Measurements from ENCODE around the gene PACSIN2. TPM values are rescaled to one million over a fixed set of nuclear protein-coding genes. Genes with fewer than 3 reads are reported as not detected.
A peak's percentile ranks its signal among the peaks of the same experiment; 100 is the strongest.

The PACSIN2 gene
- total RNA-seq, 4 donors from 2014 or later: 73.1 to 171 (median 107) TPM

- Histone ChIP-seq H3K9me3 (no peaks in the 10 kb centered on the region), H3K27me3 (no peaks in the 10 kb centered on the region), H3K4me3 (no peak overlapping the region), H3K4me1 (peaks cover 15 to 100% (median 35%) of the 10 kb centered on the region in 3 donors), H3K27ac (peak overlapping the region; percentile 54 to 84 (median 78)), H3K36me3 (peaks cover 0 to 20% of the 10 kb centered on the region in 2 donors)
- TF ChIP-seq POLR2A (IDR thresholded peaks at IDR 0.05) (no peak), EP300 (IDR thresholded peaks at IDR 0.05) (no peak), CTCF (IDR thresholded peaks at IDR 0.05) (no peak), POLR2AphosphoS5 (IDR thresholded peaks at IDR 0.05) (peak; percentile 22)
- WGBS, 2 donors (ENCODE audit: low coverage in 1 of 2): 58 to 76% methylated on average over 3 of the region's 6 CpGs
- ATAC-seq: peak; percentile 71
Observed at GRCh38 chr22:42906605-42907348, 108.2 kb downstream of the PACSIN2 start.

GRCh38 chr22:42905702-42906183, 109.2 kb downstream of the PACSIN2 start:
- Histone ChIP-seq H3K4me1 (peaks cover 15 to 99% (median 35%) of the 10 kb centered on the region in 3 donors), H3K27ac (peak overlapping the region; percentile 54 to 84 (median 78)), H3K36me3 (peaks cover 0 to 15% of the 10 kb centered on the region in 2 donors), H3K9me3 (no peaks in the 10 kb centered on the region), H3K27me3 (no peaks in the 10 kb centered on the region), H3K4me3 (no peak overlapping the region)
- no peak for TF ChIP-seq CTCF (IDR thresholded peaks at IDR 0.05)
- TF ChIP-seq POLR2AphosphoS5 (IDR thresholded peaks at IDR 0.05): no peak
- TF ChIP-seq EP300 (IDR thresholded peaks at IDR 0.05): no peak
- no peak for ATAC-seq
- WGBS, 2 donors (ENCODE audit: low coverage in 1 of 2): 15 to 36% methylated on average over 3 to 4 of the region's 5 CpGs

GRCh38 chr22:42905217-42905616, 109.7 kb downstream of the PACSIN2 start:
- Histone ChIP-seq H3K27me3 (no peaks in the 10 kb centered on the region), H3K4me3 (no peak overlapping the region), H3K36me3 (peaks cover 0 to 13% of the 10 kb centered on the region in 2 donors), H3K9me3 (no peaks in the 10 kb centered on the region), H3K4me1 (peaks cover 15 to 94% (median 35%) of the 10 kb centered on the region in 3 donors), H3K27ac (peak overlapping the region in 3 of 4 donors; percentile 76 to 84 (median 80))
- WGBS, 2 donors (ENCODE audit: low coverage in 1 of 2): 57 to 91% methylated on average over 10 to 13 of the region's 13 CpGs
- no peak for ATAC-seq
- TF ChIP-seq POLR2AphosphoS5 (IDR thresholded peaks at IDR 0.05) (no peak), POLR2A (IDR thresholded peaks at IDR 0.05) (no peak), CTCF (IDR thresholded peaks at IDR 0.05) (no peak), EP300 (IDR thresholded peaks at IDR 0.05) (no peak)

- peaks cover 0 to 8% of the 10 kb centered on the region in 2 donors for H3K36me3 ChIP-seq
- WGBS, 2 donors (ENCODE audit: low coverage in 1 of 2): 88 to 92% methylated on average over 8 to 12 of the region's 12 CpGs
- no peak overlapping the region for H3K4me3 ChIP-seq
- no peaks in the 10 kb centered on the region for H3K27me3 ChIP-seq
- no peaks in the 10 kb centered on the region for H3K9me3 ChIP-seq
- ATAC-seq: no peak
- H3K27ac ChIP-seq: peak overlapping the region in 3 of 4 donors; percentile 48 to 80 (median 75)
- no peak for TF ChIP-seq EP300 (IDR thresholded peaks at IDR 0.05)
- no peak for TF ChIP-seq POLR2A (IDR thresholded peaks at IDR 0.05)
- no peak for TF ChIP-seq CTCF (IDR thresholded peaks at IDR 0.05)
- TF ChIP-seq POLR2AphosphoS5 (IDR thresholded peaks at IDR 0.05): no peak
- peaks cover 15 to 88% (median 35%) of the 10 kb centered on the region in 3 donors for H3K4me1 ChIP-seq
Observed at GRCh38 chr22:42904050-42904449, 110.9 kb downstream of the PACSIN2 start.

Data from gastroesophageal sphincter (tissue), 4 donors.